IMR-90 (cell line): ENCODE measurements around the gene ITLN2. TPM values are rescaled to one million over a fixed set of nuclear protein-coding genes. Genes with fewer than 3 reads are reported as not detected.
"Not testable (repeated sequence)": the region's sequence is repeated elsewhere in the genome, so short reads cannot be mapped to it uniquely, and the experiment has no call there.

Experiments used
- ATAC-seq: fragments of 200-7000 bp; cut with Tn5 transposase; 2 replicates; pipeline ENCODE4 v1.9.1; 2020; ENCODE audit warnings: low read depth, mild to moderate bottlenecking, moderate library complexity
- BruUV-seq: library from RNA; stranded (reverse); fragments of 400-500 nt; replicated peaks from 2 replicates; lab custom pipeline; 2021; lab: Mats Ljungman, UMichigan
- CTCF ChIA-PET: fragments of 300-600 bp; formaldehyde crosslinking; extraction: SDS; loops from one replicate; lab custom pipeline; 2021; ENCODE audit warnings: antibody characterized with exemption; lab: Yijun Ruan, JAX
- POLR2A ChIA-PET: fragments of 300-600 bp; sonication (Branson Sonifier 250); formaldehyde crosslinking; loops from one replicate; lab custom pipeline; 2022; ENCODE audit warnings: antibody characterized with exemption; ENCODE audit not compliant: unreplicated experiment; lab: Charles Lee
- DNase-seq: peaks from one replicate; pipeline ENCODE4 v3.0.0; 2013
- H2AFZ ChIP-seq: replicated peaks from 2 replicates; pipeline ENCODE3; 2013; ENCODE audit warnings: low read length, mild to moderate bottlenecking; ENCODE audit not compliant: poor library complexity
- H2AK5ac ChIP-seq: 2 replicates; pipeline ENCODE4 v1.6.1; 2013; ENCODE audit warnings: low read depth, low read length, inconsistent platforms
- H2AK9ac ChIP-seq: replicated peaks from 2 replicates; pipeline ENCODE3; 2013; ENCODE audit warnings: mild to moderate bottlenecking, low read depth, low read length, moderate library complexity; ENCODE audit not compliant: poor library complexity
- H2BK120ac ChIP-seq: 2 replicates; pipeline ENCODE4 v1.6.1; 2013; ENCODE audit warnings: low read depth, low read length, inconsistent platforms
- H2BK15ac ChIP-seq: 3 replicates; pipeline ENCODE4 v1.6.1; 2013; ENCODE audit warnings: low read depth, low read length, inconsistent platforms
- H2BK20ac ChIP-seq: 2 replicates; pipeline ENCODE4 v1.6.1; 2013; ENCODE audit warnings: low read depth, mild to moderate bottlenecking, inconsistent platforms, low read length, moderate library complexity
- H2BK5ac ChIP-seq: 2 replicates; pipeline ENCODE4 v1.6.1; 2013; ENCODE audit warnings: mild to moderate bottlenecking, low read depth, low read length, inconsistent platforms; ENCODE audit not compliant: poor library complexity, severe bottlenecking
- H3K14ac ChIP-seq: replicated peaks from 2 replicates; pipeline ENCODE4 v1.6.1; 2013; ENCODE audit warnings: low read depth, low read length, inconsistent platforms
- H3K18ac ChIP-seq: 2 replicates; pipeline ENCODE4 v1.6.1; 2013; ENCODE audit warnings: low read depth, low read length, control low read depth
- H3K23ac ChIP-seq: 2 replicates; pipeline ENCODE4 v1.6.1; 2013; ENCODE audit warnings: low read depth, low read length, inconsistent platforms
- H3K27ac ChIP-seq: 2 replicates; pipeline ENCODE4 v1.5.1; 2013; ENCODE audit warnings: mild to moderate bottlenecking, control low read depth, low read length; ENCODE audit not compliant: insufficient read depth
- H3K27me3 ChIP-seq: 2 replicates; pipeline ENCODE4 v1.6.1; 2013; ENCODE audit warnings: low read length; ENCODE audit not compliant: control insufficient read depth, insufficient read depth
- H3K36me3 ChIP-seq: 2 replicates; pipeline ENCODE4 v1.6.1; 2013; ENCODE audit warnings: low read length, mixed read lengths; ENCODE audit not compliant: control insufficient read depth, insufficient read depth
- H3K4ac ChIP-seq: 2 replicates; pipeline ENCODE4 v1.6.1; 2013; ENCODE audit warnings: low read depth, low read length, inconsistent platforms
- H3K4me1 ChIP-seq: 2 replicates; pipeline ENCODE4 v1.6.1; 2013; ENCODE audit warnings: low read length, mixed read lengths; ENCODE audit not compliant: control insufficient read depth, insufficient read depth
- H3K4me2 ChIP-seq: 2 replicates; pipeline ENCODE4 v1.6.1; 2013; ENCODE audit warnings: low read depth, mild to moderate bottlenecking, control low read depth, low read length, moderate library complexity
- H3K4me3 ChIP-seq: 2 replicates; pipeline ENCODE4 v1.5.1; 2013; ENCODE audit warnings: low read depth, mild to moderate bottlenecking, control low read depth, low read length, moderate library complexity; ENCODE audit not compliant: insufficient read depth
- H3K56ac ChIP-seq: 2 replicates; pipeline ENCODE4 v1.6.1; 2013; ENCODE audit warnings: low read length, inconsistent platforms; ENCODE audit not compliant: insufficient read depth; ENCODE audit errors: extremely low read depth
- H3K79me1 ChIP-seq, 2 experiments: 2 replicates each; pipeline ENCODE4 v1.6.1; 2013; ENCODE audit warnings: low read length in 2 of 2, inconsistent platforms in 1 of 2, low read depth in 1 of 2
- H3K9ac ChIP-seq: 2 replicates; pipeline ENCODE4 v1.6.1; 2013; ENCODE audit warnings: low read depth, low read length, control low read depth
- H3K9me1 ChIP-seq: 2 replicates; pipeline ENCODE4 v1.6.1; 2013; ENCODE audit warnings: low read length, inconsistent platforms; ENCODE audit not compliant: insufficient read depth
- H3K9me3 ChIP-seq: 2 replicates; pipeline ENCODE4 v1.6.1; 2013; ENCODE audit warnings: low read length; ENCODE audit not compliant: control insufficient read depth, insufficient read depth
- H4K20me1 ChIP-seq: 2 replicates; pipeline ENCODE4 v1.6.1; 2013; ENCODE audit warnings: low read length, inconsistent platforms; ENCODE audit not compliant: insufficient read depth
- H4K5ac ChIP-seq: 2 replicates; pipeline ENCODE4 v1.6.1; 2013; ENCODE audit warnings: mild to moderate bottlenecking, low read depth, low read length, control low read depth
- H4K8ac ChIP-seq, 2 experiments: 2 replicates each; pipeline ENCODE4 v1.6.1; 2013; ENCODE audit warnings: low read depth in 2 of 2, low read length in 2 of 2, control low read depth in 1 of 2, inconsistent platforms in 1 of 2
- H4K91ac ChIP-seq: 2 replicates; pipeline ENCODE4 v1.6.1; 2013; ENCODE audit warnings: low read depth, low read length, inconsistent platforms; ENCODE audit not compliant: insufficient read depth
- WGBS, 2 experiments: methylation state at CpG; one replicate each; pipeline versions ENCODE4 v1.1.5 to v1.1.7; 2013; ENCODE audit warnings: missing lambda C conversion rate in 2 of 2; ENCODE audit not compliant: insufficient read length in 1 of 2; ENCODE audit errors: extremely low coverage in 2 of 2; 5-methylcytosine and 5-hydroxymethylcytosine counted together
- dilution Hi-C: fragments of 300-500 bp; cut with HindIII; formaldehyde crosslinking; loops from one replicate; pipeline ENCODE4 v1.14.3; 2018; ENCODE audit warnings: low sequenced_read_pairs; ENCODE audit not compliant: unreplicated experiment
- in situ Hi-C: fragments of 300-500 bp; cut with MboI; formaldehyde crosslinking; loops from 3 replicates; pipeline ENCODE4 v1.14.3; 2019; ENCODE audit warnings: low sequenced_read_pairs, inconsistent platforms, mixed read lengths
- intact Hi-C: fragments of 100-400 bp; cut with micrococcal nuclease; formaldehyde crosslinking; loops from 2 replicates; pipeline ENCODE4 v1.10.0; 2022
- polyA plus RNA-seq, 3 experiments: library from polyadenylated mRNA; depleted of rRNA; stranded (reverse); fragments of >200 nt; gene quantifications; 2 replicates each; pipeline ENCODE4 v1.2.3, GENCODE V29; 2012; ENCODE audit warnings: low replicate concordance in 1 of 3
- total RNA-seq: library from RNA; depleted of rRNA; stranded (reverse); fragments of >200 nt; gene quantifications from 2 replicates; pipeline ENCODE4 v1.2.3, GENCODE V29; 2012

Gene ITLN2
- total and polyA plus RNA-seq, 2 of the 4 experiments (the other 2 are of a cell fraction): not detected

GRCh38 chr1:160945881-160946280, 8.7 kb downstream of the ITLN2 start:
- H3K9ac ChIP-seq, H3K23ac ChIP-seq, H2AK5ac ChIP-seq, H4K91ac ChIP-seq, H3K4ac ChIP-seq, H3K36me3 ChIP-seq, POLR2A ChIA-PET, H3K79me1 ChIP-seq, H3K27ac ChIP-seq, H3K14ac ChIP-seq, H4K20me1 ChIP-seq, H2BK15ac ChIP-seq, intact Hi-C loops, H2AK9ac ChIP-seq, BruUV-seq, H2BK120ac ChIP-seq, H3K4me2 ChIP-seq, H3K4me3 ChIP-seq, H3K4me1 ChIP-seq, H3K18ac ChIP-seq, H4K5ac ChIP-seq, H2BK5ac ChIP-seq, CTCF ChIA-PET, dilution Hi-C loops, in situ Hi-C loops, DNase-seq, H3K9me1 ChIP-seq, H4K8ac ChIP-seq, ATAC-seq, H3K56ac ChIP-seq, H2BK20ac ChIP-seq, H3K27me3 ChIP-seq, H2AFZ ChIP-seq, H3K9me3 ChIP-seq: not testable (repeated sequence)
- WGBS, 2 experiments: no CpG with 5 or more reads among the region's 6 CpGs
